ENCODE measurements around the gene SLC24A2.

- no peak for TF ChIP-seq ZNF274 (IDR thresholded peaks at IDR 0.05; ENCODE audit: low read depth, low read length)
- TF ChIP-seq YY1 (IDR thresholded peaks at IDR 0.05; ENCODE audit: insufficient read depth, insufficient read length): no peak
- TF ChIP-seq SUZ12 (IDR thresholded peaks at IDR 0.05; ENCODE audit: extremely low read depth, insufficient read depth, insufficient read length): no peak
Measured at GRCh38 chr9:19788614-19789271, at the start of gene SLC24A2.
